ENCODE results near the gene PKD1L1. TPM values are rescaled to one million over a fixed set of nuclear protein-coding genes. Genes with fewer than 3 reads are reported as not detected.

Gene PKD1L1
- total and polyA plus RNA-seq, 7 donors: 0.16 to 1.2 (median 0.63) TPM; not detected in 1

- Histone ChIP-seq H3K4me1 (no peaks in the 10 kb centered on the region), H3K36me3 (no peaks in the 10 kb centered on the region), H3K9me3 (no peaks in the 10 kb centered on the region), H3K27ac (no peak overlapping the region), H3K27me3 (no peaks in the 10 kb centered on the region), H3K4me3 (no peak overlapping the region)
- 86% methylated on average over 12 of the region's 12 CpGs for WGBS, 2 donors
- TF ChIP-seq POLR2A (IDR thresholded peaks at IDR 0.05) (no peak), CTCF (IDR thresholded peaks at IDR 0.05) (no peak), EP300 (IDR thresholded peaks at IDR 0.05) (no peak), POLR2AphosphoS5 (IDR thresholded peaks at IDR 0.05) (no peak)
- intact Hi-C loops (cut with DNase I): no loop called here
- DNase-seq: no peak
Measured at GRCh38 chr7:47885987-47886811, 62.1 kb downstream of the PKD1L1 start.

- Histone ChIP-seq H3K4me1 (no peaks in the 10 kb centered on the region), H3K27me3 (no peaks in the 10 kb centered on the region), H3K27ac (no peak overlapping the region), H3K4me3 (no peak overlapping the region), H3K36me3 (no peaks in the 10 kb centered on the region), H3K9me3 (no peaks in the 10 kb centered on the region)
- DNase-seq: no peak
- 74 to 85% methylated on average over 10 of the region's 10 CpGs for WGBS, 2 donors
- TF ChIP-seq CTCF (IDR thresholded peaks at IDR 0.05) (no peak), POLR2AphosphoS5 (IDR thresholded peaks at IDR 0.05) (no peak), EP300 (IDR thresholded peaks at IDR 0.05) (no peak)
- intact Hi-C loops (cut with DNase I): no loop called here
Measured at GRCh38 chr7:47885309-47885986, 62.8 kb downstream of the PKD1L1 start.

- no peaks in the 10 kb centered on the region for H3K36me3 ChIP-seq
- intact Hi-C loops (cut with DNase I): no loop called here
- H3K9me3 ChIP-seq: no peaks in the 10 kb centered on the region
- no peak overlapping the region for H3K27ac ChIP-seq
- no peaks in the 10 kb centered on the region for H3K4me1 ChIP-seq
- no peak for DNase-seq
- H3K4me3 ChIP-seq: no peak overlapping the region
- TF ChIP-seq EP300 (IDR thresholded peaks at IDR 0.05): no peak
- TF ChIP-seq POLR2AphosphoS5 (IDR thresholded peaks at IDR 0.05): no peak
- TF ChIP-seq CTCF (IDR thresholded peaks at IDR 0.05): no peak
- TF ChIP-seq POLR2A (IDR thresholded peaks at IDR 0.05): no peak
- H3K27me3 ChIP-seq: no peaks in the 10 kb centered on the region
- WGBS, 2 donors: 63 to 78% methylated on average over 2 of the region's 2 CpGs
Measured at GRCh38 chr7:47884675-47885074, 63.6 kb downstream of the PKD1L1 start.

GRCh38 chr7:47882635-47883034 lies 65.6 kb downstream of the PKD1L1 start:
- WGBS, 2 donors: 72 to 74% methylated on average over 3 of the region's 3 CpGs
- DNase-seq: no peak
- H3K9me3 ChIP-seq: no peaks in the 10 kb centered on the region
- TF ChIP-seq POLR2AphosphoS5 (IDR thresholded peaks at IDR 0.05) (no peak), EP300 (IDR thresholded peaks at IDR 0.05) (no peak)
- H3K4me3 ChIP-seq: no peak overlapping the region
- no peaks in the 10 kb centered on the region for H3K4me1 ChIP-seq
- no peak overlapping the region for H3K27ac ChIP-seq
- no peaks in the 10 kb centered on the region for H3K36me3 ChIP-seq
- no peaks in the 10 kb centered on the region for H3K27me3 ChIP-seq
- intact Hi-C loops (cut with DNase I): no loop called here

GRCh38 chr7:47881256-47881655 lies 67.0 kb downstream of the PKD1L1 start:
- H3K36me3 ChIP-seq: no peaks in the 10 kb centered on the region
- no peaks in the 10 kb centered on the region for H3K9me3 ChIP-seq
- intact Hi-C loops (cut with DNase I): no loop called here

More at GRCh38 chr7:47881256-47881655, 67.0 kb downstream of the PKD1L1 start:
- Histone ChIP-seq H3K27ac (no peak overlapping the region), H3K4me1 (no peaks in the 10 kb centered on the region), H3K4me3 (no peak overlapping the region), H3K27me3 (no peaks in the 10 kb centered on the region)
- no peak for TF ChIP-seq CTCF (IDR thresholded peaks at IDR 0.05)
- TF ChIP-seq POLR2A (IDR thresholded peaks at IDR 0.05): no peak
- no peak for TF ChIP-seq POLR2AphosphoS5 (IDR thresholded peaks at IDR 0.05)
- TF ChIP-seq EP300 (IDR thresholded peaks at IDR 0.05): no peak
- DNase-seq: no peak
- 81 to 82% methylated on average over 4 of the region's 4 CpGs for WGBS, 2 donors

Measured in sigmoid colon (tissue), 7 donors.